HL-60/S4 (cell line): Measurements from ENCODE around the gene SFMBT2.

ENCODE experiments used
- in situ Hi-C: fragments of 300-500 bp; cut with MboI; formaldehyde crosslinking; loops from 2 replicates; pipeline ENCODE4 v1.14.3; 2022; ENCODE audit warnings: low sequenced_read_pairs

The SFMBT2 gene

DNA sequence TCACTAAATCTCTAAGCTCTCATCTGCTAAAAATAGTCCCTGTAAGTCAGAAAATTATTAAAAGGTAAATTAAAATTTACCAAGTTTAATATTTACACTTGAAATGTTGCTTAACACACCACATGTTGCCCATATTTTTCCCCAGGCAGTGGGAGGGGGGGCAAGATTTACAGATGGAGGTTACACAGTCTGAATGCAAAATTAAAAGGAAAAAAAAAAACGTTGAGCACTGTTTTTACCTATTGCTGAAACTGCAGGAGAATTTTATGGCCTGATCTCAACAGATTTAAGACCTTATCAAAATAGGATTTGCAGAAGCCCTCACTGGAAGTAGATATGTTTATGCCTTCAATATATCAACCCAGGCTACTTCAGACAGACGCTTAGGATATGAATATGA lies 133.4 kb downstream of the SFMBT2 start:
- in situ Hi-C loops: no loop called here

DNA sequence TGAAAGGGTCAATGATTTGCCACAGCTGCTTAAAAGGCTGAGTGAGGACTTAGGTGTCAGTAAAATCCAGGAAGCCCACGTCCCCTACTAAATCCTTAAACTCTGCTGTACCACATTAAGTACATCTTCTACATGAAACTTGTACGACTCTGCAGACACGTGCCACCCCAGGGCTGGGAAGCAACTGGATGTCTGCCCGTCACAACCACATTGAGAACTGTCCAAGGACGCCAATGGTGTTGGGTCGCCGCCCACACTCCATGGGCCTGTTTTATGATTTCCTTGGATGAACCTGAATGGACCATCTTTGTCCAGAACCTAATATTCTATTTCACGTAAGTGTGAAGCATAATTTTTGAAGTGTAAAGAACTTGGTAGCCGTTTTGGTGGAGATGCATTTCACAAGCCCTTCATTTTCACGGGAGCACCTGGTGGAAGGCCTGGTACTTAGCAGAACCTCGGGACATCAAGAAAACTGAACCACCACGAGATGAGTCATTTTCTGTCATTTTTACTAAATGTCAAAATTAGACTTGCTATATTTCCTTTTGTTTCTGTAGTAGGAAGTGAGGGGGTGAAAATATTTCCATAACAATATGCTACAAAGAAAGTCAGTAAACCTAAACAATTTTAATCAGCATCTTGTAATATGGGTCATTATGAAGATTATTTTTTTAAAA lies 134.9 kb downstream of the SFMBT2 start:
- in situ Hi-C loops: no loop called here

DNA sequence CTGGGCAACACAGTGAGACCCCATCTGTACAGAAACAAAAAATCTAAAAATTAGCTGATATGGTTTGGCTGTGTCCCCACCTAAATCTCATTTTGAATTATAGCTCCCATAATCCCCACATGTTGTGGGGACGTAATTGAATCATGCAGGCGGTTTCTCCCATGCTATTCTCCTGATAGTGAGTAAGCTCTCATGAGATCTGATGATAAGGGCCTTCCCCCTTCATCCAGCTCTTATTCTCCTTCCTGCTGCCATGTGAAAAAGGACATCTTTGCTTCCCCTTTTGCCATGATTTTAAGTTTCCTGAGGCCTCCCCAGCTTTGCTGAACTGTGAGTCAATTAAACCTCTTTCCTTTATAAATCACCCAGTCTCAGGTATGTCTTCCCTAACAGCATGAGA lies 136.5 kb downstream of the SFMBT2 start:
- in situ Hi-C loops: no loop called here

DNA sequence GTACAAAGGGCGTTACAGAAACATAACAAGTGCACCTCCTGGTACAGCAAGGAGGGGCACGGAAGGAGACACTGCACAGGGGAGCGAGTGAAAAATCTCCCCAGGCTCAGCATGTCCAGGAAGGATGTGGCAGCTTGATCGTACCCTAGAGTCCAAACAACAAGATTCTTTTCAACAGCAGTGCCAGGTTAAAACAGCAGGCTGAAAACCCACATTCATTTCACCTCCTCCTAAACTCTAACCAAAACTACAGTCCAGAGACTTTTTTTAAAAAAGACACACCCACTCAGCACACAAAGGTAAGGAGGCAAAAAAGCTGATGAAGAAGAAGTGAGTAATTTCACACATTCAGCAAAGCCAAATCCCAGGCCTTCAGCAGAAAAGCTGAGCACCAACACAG lies 138.8 kb downstream of the SFMBT2 start:
- in situ Hi-C loops: no loop called here

DNA sequence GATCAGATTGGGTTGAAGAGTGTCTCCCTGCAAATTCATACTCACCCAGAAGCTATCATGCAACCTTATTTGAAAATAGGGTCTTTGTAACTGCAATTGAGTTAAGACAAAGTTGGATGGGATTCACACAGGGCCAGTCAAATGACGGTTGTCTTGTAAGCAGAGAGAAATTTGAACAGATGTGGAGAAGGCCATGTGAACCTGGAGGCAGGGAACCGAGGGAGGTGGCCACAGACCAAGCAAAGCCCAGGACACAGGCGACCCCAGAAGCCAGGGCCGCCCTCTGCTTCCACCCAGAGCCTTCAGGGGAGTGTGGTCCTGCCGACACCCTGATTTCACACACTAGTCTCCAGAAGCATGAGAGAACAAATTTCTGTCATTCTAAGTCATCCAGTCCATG lies 140.8 kb downstream of the SFMBT2 start:
- in situ Hi-C loops: no loop called here

DNA sequence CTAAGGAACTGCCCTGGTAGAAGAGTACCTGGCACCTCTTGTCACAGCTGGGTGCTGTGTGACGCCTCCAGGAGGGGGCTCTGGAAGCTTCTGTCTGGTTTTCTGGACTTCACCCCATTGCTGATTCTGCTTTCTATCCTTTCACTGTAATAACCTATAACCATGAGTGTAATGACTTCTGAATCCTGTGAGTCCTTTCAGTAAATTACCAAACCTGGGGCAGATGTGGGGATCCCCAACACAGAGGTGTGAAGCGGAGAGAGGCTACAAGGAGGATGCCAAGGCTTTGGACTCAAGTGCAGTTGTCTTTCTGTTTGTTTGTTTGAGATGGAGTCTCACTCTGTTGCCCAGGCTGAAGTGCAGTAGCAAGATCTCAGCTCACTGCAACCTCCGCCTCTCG lies 143.7 kb downstream of the SFMBT2 start:
- in situ Hi-C loops: no loop called here

DNA sequence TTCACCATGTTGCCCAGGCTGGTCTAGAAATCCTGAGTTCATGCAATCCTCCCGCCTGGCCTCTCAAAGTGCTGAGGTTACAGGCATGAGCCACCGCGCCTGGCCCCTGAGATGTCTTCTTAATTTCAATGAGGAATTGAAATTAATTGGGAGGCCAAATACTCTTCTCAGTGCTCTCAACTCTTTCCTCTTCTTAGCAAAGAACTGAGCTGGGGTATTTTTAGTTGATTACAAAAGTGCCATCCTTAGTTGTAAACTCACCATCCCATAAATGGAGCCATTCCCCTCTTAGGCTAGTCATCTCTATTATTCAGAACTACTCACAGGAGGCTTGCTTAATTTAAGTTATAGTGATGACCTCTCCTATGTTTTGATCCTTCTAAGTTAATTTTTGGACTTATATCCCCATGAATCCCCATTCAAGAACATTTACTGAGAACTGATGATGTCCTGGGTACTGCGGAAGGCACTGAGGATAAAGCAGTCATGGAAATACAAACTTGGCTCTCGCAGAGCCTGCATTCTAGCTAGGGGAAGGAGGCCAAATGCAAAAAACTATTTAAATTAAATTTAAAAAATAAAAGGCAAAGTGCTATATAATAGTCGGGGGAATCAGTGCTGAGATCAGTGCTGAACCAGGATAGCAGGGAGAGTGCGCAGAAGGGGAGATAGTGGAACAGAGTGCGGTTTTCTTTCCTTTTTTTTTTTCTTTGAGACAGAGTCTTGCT lies 145.3 kb downstream of the SFMBT2 start:
- in situ Hi-C loops: no loop called here

DNA sequence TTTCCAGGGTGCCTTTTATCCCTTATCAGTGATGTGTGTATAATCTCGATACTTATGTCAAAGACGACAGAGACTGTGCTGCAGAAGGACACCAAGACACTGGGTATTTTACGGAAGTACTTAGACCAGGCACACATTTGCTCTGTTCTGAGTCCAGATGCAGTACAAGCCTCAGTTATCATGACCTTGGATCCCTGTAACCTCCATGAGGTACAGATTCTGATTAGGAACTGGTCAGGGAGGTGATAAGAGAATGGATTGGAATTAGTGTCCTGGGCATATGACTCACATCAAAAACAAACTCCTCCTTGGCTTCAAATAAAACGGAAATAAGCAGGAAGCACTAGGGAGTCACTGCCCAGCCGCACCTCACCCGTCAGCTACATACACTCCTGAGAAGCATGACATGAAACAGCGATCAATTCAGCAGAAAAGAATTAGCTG lies 146.5 kb downstream of the SFMBT2 start:
- in situ Hi-C loops: no loop called here

DNA sequence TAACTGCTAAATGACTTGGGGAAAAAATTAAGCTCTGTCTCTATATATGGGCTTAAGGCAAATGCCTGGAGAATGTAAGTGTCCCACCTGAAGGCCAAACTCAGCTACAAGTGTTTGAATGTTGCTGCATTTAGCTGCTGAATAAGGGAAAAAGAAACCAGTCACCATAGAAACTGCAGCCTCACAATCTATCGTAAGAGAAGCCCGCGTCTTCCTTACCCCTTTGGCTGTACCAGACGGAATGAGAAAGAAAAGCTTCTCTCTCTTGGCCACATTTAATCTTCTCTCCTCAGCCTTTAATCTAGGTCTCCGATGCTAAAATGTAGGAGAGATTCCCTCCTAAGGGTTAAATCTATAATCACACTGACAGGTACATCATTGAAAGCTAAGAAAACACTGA lies 147.2 kb downstream of the SFMBT2 start:
- in situ Hi-C loops: no loop called here

DNA sequence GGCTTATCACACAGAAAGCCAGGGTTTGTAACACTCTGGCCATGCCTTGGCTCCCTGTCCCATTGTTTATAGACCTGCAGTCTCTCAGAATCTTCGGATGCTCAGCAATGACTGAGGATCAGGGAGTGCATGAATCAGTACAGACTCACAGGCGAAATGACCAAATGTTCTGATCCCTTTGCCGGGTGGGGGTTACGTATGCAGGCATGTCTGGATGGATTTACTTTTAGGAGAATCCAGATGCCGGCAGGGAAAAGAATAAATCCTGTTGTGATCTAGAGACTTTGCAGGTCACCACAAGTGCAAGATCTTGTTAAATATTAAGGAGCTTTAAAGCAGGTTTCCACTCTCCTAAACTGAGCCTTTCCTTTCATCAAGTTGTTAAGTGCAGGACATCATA lies 149.5 kb downstream of the SFMBT2 start:
- in situ Hi-C loops: no loop called here

DNA sequence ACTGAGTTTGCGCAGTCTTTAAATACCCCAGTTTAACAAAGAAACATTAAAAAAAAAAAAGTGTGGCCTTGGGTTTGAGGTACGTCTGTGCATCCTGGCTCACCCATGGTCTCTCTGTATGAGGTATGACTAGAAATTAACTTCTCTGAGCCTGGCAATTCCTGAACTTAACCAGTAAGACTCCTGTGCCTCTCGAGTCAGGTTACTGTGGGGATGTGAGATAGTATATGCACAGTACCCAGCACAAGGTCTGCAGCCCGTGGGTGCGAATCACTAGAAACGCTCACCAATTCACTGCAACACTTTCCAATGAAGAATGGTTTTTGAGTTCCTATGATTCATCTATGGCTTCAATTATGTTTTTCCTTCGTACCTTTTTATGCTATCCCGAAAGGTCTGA lies 149.9 kb downstream of the SFMBT2 start:
- in situ Hi-C loops: no loop called here

DNA sequence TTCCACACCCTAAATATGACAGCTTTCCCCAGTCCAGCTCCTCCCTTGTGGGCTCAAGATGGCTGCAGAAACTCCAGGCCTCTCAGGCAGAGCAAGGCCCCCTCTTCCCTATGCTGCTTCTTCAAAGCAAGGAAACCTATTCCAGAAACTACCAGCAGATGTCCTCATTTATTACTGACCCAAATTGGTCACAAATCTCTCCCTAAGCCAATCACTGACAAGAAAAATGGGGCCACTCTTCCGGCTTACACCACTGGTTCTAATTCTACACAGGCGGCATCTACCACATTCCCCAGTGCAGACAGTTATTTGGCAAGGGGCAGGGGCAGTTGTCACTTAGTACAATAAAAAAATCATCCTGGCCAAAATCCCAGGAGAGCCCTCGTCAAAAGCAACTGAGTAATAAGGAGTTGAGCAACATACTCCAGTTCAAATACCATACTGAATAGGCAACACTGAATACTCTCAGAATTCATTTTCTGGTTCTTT lies 150.4 kb downstream of the SFMBT2 start:
- in situ Hi-C loops: no loop called here

DNA sequence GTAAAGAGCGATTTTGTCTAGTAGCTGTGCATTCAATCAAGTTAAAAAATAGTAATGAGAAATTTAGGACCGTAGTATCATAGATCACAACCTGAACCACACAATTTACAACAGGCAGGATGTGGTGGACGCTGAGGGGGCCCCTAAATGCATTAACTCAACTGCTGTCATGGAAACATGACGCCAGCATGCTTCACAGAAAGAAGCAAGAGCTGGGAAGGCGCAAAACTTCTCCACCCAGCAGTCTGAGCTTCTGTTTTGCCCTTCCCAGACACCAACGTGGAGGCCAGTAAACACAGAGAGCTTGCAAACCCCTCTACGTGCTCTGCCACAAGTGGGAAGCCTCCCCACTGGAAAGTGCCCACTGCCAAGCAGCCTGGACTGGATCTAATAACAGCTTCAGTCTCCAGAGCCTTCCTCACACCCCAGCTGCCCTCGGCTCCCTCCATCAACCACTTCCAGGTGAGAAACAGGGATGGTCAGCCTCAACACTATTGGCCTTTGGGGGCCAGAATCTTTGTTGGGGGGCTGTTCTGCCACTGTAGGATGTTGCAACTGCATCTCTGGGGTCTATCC lies 151.8 kb downstream of the SFMBT2 start:
- in situ Hi-C loops: no loop called here

DNA sequence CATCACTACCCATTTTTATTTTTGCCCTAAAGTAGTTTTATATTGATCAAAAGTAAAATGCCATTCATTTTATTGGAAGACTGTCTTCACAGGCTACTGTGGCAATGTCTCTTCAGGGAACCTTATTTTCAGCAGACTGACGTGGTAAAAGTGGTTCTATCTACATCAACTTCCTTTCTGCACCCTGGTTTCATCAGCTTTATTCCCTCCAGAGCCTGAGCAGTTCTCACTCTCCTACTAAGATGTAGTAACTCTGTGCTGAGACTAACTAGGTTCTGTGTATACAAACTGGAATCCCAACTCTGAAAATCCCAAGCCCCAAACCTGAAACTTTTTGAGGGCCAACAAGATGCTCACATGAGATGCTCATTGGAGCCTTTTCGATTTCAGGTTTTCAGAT lies 155.3 kb downstream of the SFMBT2 start:
- in situ Hi-C loops: no loop called here

DNA sequence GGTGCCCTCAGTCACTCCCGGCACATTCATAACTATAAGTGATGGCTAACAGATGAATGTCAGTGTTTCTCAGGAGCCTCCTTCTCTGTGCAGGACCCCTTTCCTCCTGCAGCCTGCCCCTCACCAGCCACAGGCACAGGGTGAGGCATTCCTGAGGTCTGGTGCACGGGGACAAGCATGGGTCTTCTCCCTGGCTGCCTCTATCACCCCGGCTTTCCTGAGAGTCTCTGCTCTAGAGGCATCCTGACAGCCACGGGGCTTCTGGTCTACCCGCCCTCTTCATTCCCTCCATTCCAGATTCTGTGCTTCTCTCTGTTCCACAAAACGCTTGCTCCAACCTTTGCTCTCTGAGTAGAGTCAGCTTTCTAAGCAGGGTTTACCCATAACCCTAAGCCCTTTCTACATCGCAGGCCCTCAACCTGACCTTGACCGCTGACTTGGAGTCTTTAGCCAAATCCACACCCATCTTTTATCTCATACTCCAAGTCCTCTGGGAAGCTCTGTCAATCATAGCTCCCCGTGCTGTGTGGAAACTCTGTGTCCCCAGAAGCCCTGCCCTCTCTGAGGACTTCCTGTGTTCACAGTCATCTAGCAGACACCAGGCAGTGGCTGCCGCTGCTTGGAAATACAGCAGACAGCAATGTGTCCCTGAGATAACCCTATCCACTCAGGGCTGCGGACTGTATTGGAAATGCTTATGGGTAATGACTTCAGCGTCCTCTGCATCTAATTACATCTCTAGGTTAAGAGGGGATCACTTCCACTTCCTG lies 159.0 kb downstream of the SFMBT2 start:
- in situ Hi-C loops: no loop called here

DNA sequence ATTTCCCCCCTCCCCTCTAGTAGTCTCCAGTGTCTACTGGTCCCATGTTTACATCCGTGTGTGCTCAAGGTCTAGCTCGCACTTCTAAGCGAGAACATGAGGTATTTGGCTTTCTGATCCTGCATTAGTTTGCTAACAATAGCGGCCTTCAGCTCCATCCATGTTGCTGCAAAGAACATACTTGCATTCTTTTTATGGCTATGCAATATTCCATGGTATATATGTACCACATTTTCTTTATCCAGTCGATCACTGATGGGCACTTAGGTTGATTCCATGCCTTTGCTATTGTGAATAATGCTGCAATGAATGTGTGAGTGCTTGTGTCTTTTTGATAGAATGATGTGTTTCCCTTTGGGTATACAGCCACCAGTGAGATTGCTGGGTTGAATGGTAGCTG lies 160.6 kb downstream of the SFMBT2 start:
- in situ Hi-C loops: no loop called here

DNA sequence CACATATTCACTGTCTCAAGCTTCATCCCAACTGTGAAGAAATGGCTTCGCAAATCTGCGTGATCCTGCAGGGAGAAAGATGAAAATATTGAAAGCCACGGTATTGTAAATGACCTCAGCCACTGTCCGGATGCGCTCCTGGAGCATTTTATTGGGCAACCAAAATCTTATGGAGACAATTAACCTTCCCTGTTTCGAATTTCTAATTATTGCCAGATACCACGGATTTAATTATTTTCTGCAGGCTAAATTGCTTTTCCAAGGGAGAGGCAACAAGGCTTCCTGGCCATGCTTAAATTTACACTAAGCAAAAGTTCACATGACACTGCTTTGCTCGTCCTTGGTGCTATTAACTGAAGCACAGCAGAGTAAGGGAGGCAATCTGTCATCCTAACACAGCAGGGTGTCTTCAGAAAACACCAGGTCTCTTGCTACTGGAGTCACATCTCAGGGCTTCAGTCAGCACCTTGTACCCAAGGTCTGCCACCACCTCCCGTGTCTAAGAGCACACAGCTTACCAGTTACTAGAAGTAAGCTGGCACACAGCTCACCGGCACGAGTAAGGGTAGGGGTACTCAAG lies 162.2 kb downstream of the SFMBT2 start:
- in situ Hi-C loops: no loop called here

DNA sequence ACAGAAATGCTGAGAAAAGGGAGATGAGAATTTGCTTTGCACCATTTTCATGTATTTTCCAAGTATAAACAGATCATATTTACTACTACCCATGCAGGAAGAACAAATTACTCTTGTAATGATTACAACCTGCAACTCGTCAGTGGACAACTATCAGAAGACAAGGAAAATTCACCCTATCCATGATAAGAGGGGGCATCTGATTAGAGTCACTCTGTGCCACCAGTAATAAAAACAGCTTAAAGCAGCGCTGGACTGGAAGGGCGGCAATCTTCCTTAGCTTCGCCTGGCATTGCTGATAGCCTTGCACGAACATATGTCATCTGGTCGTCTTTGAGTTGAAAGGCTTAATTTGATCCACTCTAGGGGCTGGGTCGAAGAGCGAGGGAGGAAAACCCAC lies 162.7 kb downstream of the SFMBT2 start:
- in situ Hi-C loops: no loop called here

DNA sequence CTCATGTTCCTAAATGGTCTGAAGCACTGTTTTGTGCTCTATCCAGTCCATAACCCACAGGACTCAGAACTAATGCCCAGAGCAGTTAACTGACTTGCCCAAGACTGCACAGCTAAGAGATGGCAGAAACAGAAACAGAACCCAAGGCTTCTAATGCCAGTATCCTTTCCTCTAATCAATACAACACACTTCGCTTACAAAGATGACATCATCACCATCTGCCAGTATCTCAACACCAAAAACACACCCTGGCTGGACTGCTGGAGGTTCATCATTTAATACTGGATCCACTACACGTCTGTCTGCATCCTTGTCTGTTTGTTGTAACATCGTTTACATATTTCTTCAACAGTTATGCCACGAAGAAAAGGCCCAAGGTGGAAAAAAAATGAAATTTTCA lies 165.3 kb downstream of the SFMBT2 start:
- in situ Hi-C loops: no loop called here

DNA sequence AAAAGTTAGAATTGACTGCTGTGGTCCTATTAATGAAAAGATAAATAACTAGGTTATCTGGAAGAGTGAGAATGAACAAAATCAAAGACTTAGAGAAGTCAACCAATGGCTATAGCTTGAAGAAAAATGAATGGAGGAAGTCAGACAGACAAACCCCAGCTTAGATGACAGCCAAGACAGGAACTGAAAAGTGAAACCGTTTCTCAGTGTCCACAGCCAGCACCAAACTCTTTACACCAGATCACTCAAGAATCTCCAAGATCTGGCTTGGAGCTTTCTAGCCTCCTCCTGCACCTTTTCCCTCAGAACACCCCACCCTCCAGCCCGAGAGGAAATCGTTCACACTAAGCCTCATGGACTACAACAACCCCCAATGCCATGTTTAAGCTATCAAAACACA lies 167.0 kb downstream of the SFMBT2 start:
- in situ Hi-C loops: no loop called here

DNA sequence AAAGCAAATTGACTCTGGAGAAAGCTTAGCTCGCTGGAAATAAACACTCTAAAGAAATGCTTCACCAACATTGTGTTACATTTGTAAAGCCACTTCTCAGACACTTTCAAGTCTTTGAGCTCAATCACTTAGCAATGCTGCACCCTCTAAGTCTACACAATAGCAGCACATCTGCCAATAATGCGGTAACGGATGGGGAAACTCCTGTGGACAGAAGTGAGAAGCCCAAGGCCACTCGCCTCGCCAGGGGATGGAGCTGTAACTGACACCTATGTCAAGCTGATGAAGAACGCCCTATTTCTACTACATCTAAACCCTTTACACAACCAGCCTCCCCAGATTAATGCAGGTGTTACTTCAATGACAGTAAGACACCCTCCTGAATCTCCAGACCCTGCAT lies 167.7 kb downstream of the SFMBT2 start:
- in situ Hi-C loops: no loop called here
